Measurements from ENCODE around the gene NBPF4. TPM values are rescaled to one million over a fixed set of nuclear protein-coding genes. Genes with fewer than 3 reads are reported as not detected.

NBPF4 gene
- polyA plus RNA-seq, 2 of the 4 experiments (the other 2 are of a cell fraction) = 0.25 to 0.37 TPM

- Histone ChIP-seq H3K27ac (no peak overlapping the region), H3K4me3 (no peak overlapping the region), H3K4me2 (no peak overlapping the region), H3K9me3 (no peaks in the 10 kb centered on the region; the same call in 2 of the 3 replicates), H3K4me1 (no peaks in the 10 kb centered on the region)
- FAIRE-seq (no peak), ATAC-seq (no peak), DNase-seq (ENCODE audit: low read depth in 1 of 2, low spot score in 1 of 2) (no peak)
- 56% methylated on average over 10 of the region's 11 CpGs for WGBS (ENCODE audit: missing lambda C conversion rate)
- no peak for TF ChIP-seq FOSL2 (IDR thresholded peaks at IDR 0.05)
- no peak for TF ChIP-seq FOSL2 (CRISPR knock-in tag; IDR thresholded peaks at IDR 0.05)
- TF ChIP-seq RNF2 (IDR thresholded peaks at IDR 0.05; ENCODE audit: borderline replicate concordance, low read depth) = no peak
- TF ChIP-seq ZC3H11A (IDR thresholded peaks at IDR 0.05) = no peak
- TF ChIP-seq PBX3 (IDR thresholded peaks at IDR 0.05) = no peak
- no peak for TF ChIP-seq REST (IDR thresholded peaks at IDR 0.05)
- no peak for TF ChIP-seq HOXB13 (CRISPR knock-in tag; IDR thresholded peaks at IDR 0.05; ENCODE audit: low read depth)
- no peak for TF ChIP-seq GATA3 (IDR thresholded peaks at IDR 0.05; ENCODE audit: borderline replicate concordance)
- no peak for TF ChIP-seq RAD21 (conservative IDR thresholded peaks at IDR 0.05 in 1 of 2, IDR thresholded peaks at IDR 0.05 in 1 of 2)
- TF ChIP-seq BCL3 (IDR thresholded peaks at IDR 0.05) = no peak
- TF ChIP-seq MYC (IDR thresholded peaks at IDR 0.05; ENCODE audit: borderline replicate concordance, low read length) = no peak
- no peak for TF ChIP-seq JUN (IDR thresholded peaks at IDR 0.05)
- no peak for TF ChIP-seq POLR2A (IDR thresholded peaks at IDR 0.05; ENCODE audit: low read length)
- no peak for TF ChIP-seq NR3C1 (IDR thresholded peaks at IDR 0.05)
- no peak for TF ChIP-seq HES2 (IDR thresholded peaks at IDR 0.05)
- TF ChIP-seq MAZ (IDR thresholded peaks at IDR 0.05; ENCODE audit: borderline replicate concordance, low read depth, low read length) = no peak
- no peak for TF ChIP-seq ZSCAN20 (CRISPR knock-in tag; IDR thresholded peaks at IDR 0.05)
- no peak for TF ChIP-seq ZFP36 (IDR thresholded peaks at IDR 0.05; ENCODE audit: borderline replicate concordance, partially characterized antibody)
- ChIA-PET POLR2A (interaction anchor here (1.7 kb wide), 1 partner anchor 9 kb away, joined by 4 read pairs; the partner anchor contains the start of gene SLC25A24), CTCF (interaction anchor here (0.6 to 2.2 kb wide), 2 partner anchors 9 to 1320 kb away, joined by 3 to 9 read pairs; partner anchors contain the start of gene SLC25A24)
These were observed 34.3 kb downstream of the NBPF4 start for GRCh38 chr1:108209456-108210108.

- ChIA-PET CTCF (interaction anchor here (0.6 kb wide), 1 partner anchor 1321 kb away, joined by 3 read pairs; no protein-coding TSS in a partner anchor), POLR2A (interaction anchor here (1.7 kb wide), 1 partner anchor 9 kb away, joined by 4 read pairs; the partner anchor contains the start of gene SLC25A24)
- 39% methylated on average over 4 of the region's 11 CpGs for WGBS (ENCODE audit: missing lambda C conversion rate)
- no peak for TF ChIP-seq PBX3 (IDR thresholded peaks at IDR 0.05)
- TF ChIP-seq ZFP36 (IDR thresholded peaks at IDR 0.05; ENCODE audit: borderline replicate concordance, partially characterized antibody) = no peak
- TF ChIP-seq ATOH8 (CRISPR knock-in tag; IDR thresholded peaks at IDR 0.05; ENCODE audit: low read depth) = no peak
- TF ChIP-seq NPAS2 (CRISPR knock-in tag; IDR thresholded peaks at IDR 0.05; ENCODE audit: borderline replicate concordance) = no peak
- no peak for TF ChIP-seq SREBF2 (IDR thresholded peaks at IDR 0.05)
- TF ChIP-seq MAFK (IDR thresholded peaks at IDR 0.05; ENCODE audit: partially characterized antibody) = no peak
- no peak for TF ChIP-seq ZSCAN20 (CRISPR knock-in tag; IDR thresholded peaks at IDR 0.05)
- no peak for TF ChIP-seq HES2 (IDR thresholded peaks at IDR 0.05)
- no peak for TF ChIP-seq ELK1 (IDR thresholded peaks at IDR 0.05; ENCODE audit: low read depth, low read length)
- TF ChIP-seq FOXS1 (CRISPR knock-in tag; IDR thresholded peaks at IDR 0.05) = no peak
- no peak overlapping the region for H3K27ac ChIP-seq
- H3K4me2 ChIP-seq = no peak overlapping the region
- no peaks in the 10 kb centered on the region; the same call in 2 of the 3 replicates for H3K9me3 ChIP-seq
- ATAC-seq = no peak
- no peak overlapping the region for H3K4me3 ChIP-seq
- DNase-seq (ENCODE audit: low read depth in 1 of 2, low spot score in 1 of 2) = no peak
- no peaks in the 10 kb centered on the region for H3K4me1 ChIP-seq
- FAIRE-seq = no peak
These were observed 35.0 kb downstream of the NBPF4 start for GRCh38 chr1:108208724-108209446.
